Activated T-helper 17 cell treated with anti-CD3 and anti-CD28 coated beads, Interleukin-2, amount 50 U/mL, for 72 hours (primary cell): ENCODE results near the gene EXOC3. TPM values are rescaled to one million over a fixed set of nuclear protein-coding genes. Genes with fewer than 3 reads are reported as not detected.

Experiments used
- total RNA-seq, 2 donors: library from RNA; stranded (reverse); gene quantifications; one replicate each; pipeline ENCODE4 v1.2.3, GENCODE V29; 2022

The EXOC3 gene
- total RNA-seq, 2 donors from 2014 or later, result 78.3 to 93.6 TPM

Other genes starting within 250 kb of the EXOC3 start
- gene CCDC127, start 225.0 kb upstream of the EXOC3 start, total RNA-seq, result 10 to 100 TPM in 1 of 2 donors, 1 to 10 TPM in 1; 6.4 to 10.5 TPM
- 100 to 1,000 TPM; 132 to 177 TPM for gene SDHA, start 224.9 kb upstream of the EXOC3 start, total RNA-seq
- 10 to 100 TPM; 64.5 to 83.0 TPM for gene PDCD6, start 171.5 kb upstream of the EXOC3 start, total RNA-seq
- gene AHRR, start 121.5 kb upstream of the EXOC3 start, total RNA-seq, result 10 to 100 TPM; 49.5 to 78.1 TPM
- gene SLC9A3, start 81.3 kb downstream of the EXOC3 start, total RNA-seq, result 1 to 10 TPM; 1.6 to 2.2 TPM
- gene CEP72, start 169.2 kb downstream of the EXOC3 start, total RNA-seq, result 10 to 100 TPM; 30.0 to 30.9 TPM